HEK293T (cell line): Measurements from ENCODE around the gene STK38L.

Experiments
- CTCF ChIA-PET: fragments of 350-600 bp; formaldehyde crosslinking; extraction: SDS; loops from one replicate; lab custom pipeline; 2021; ENCODE audit warnings: antibody characterized with exemption, inconsistent platforms; lab: Yijun Ruan, JAX
- POLR2A ChIA-PET: fragments of 350-600 bp; formaldehyde crosslinking; extraction: SDS; loops from one replicate; lab custom pipeline; 2020; ENCODE audit warnings: antibody characterized with exemption, inconsistent platforms; lab: Yijun Ruan, JAX
- DNase-seq: peaks from one replicate; pipeline ENCODE4 v3.0.0; 2012; ENCODE audit warnings: mixed read lengths; ENCODE audit errors: extremely low spot score
- ARNT ChIP-seq: fragments of 450-650 bp; IDR thresholded peaks from 2 replicates; pipeline ENCODE4 v1.6.1; 2017; ENCODE audit warnings: mild to moderate bottlenecking
- BHLHE40 ChIP-seq: fragments of 450-650 bp; IDR thresholded peaks from 2 replicates; pipeline ENCODE4 v1.6.1; 2016; ENCODE audit warnings: mild to moderate bottlenecking, moderate library complexity, borderline replicate concordance
- CTBP1 ChIP-seq: fragments of 450-650 bp; IDR thresholded peaks from 2 replicates; pipeline ENCODE4 v1.6.1; 2016; ENCODE audit warnings: borderline replicate concordance
- ELF4 ChIP-seq: fragments of 450-650 bp; IDR thresholded peaks from 2 replicates; pipeline ENCODE4 v1.6.1; 2017; ENCODE audit warnings: antibody characterized with exemption
- FOXA1 ChIP-seq: fragments of 450-650 bp; IDR thresholded peaks from 2 replicates; pipeline ENCODE4 v1.6.1; 2016; ENCODE audit warnings: mild to moderate bottlenecking
- FOXK2 ChIP-seq: fragments of 450-650 bp; IDR thresholded peaks from 2 replicates; pipeline ENCODE4 v1.6.1; 2016; ENCODE audit warnings: mild to moderate bottlenecking
- FOXM1 ChIP-seq: fragments of 450-650 bp; IDR thresholded peaks from 2 replicates; pipeline ENCODE4 v1.6.1; 2017; ENCODE audit warnings: mild to moderate bottlenecking, borderline replicate concordance
- HDGF ChIP-seq: fragments of 450-650 bp; IDR thresholded peaks from 2 replicates; pipeline ENCODE4 v1.6.1; 2017; ENCODE audit warnings: antibody characterized with exemption, borderline replicate concordance
- L3MBTL2 ChIP-seq: fragments of 450-650 bp; conservative IDR thresholded peaks from 2 replicates; pipeline ENCODE4 v1.6.1; 2016; ENCODE audit warnings: mild to moderate bottlenecking
- LEF1 ChIP-seq: fragments of 450-650 bp; IDR thresholded peaks from 2 replicates; pipeline ENCODE4 v1.6.1; 2017; ENCODE audit warnings: mild to moderate bottlenecking, borderline replicate concordance
- NFRKB ChIP-seq: fragments of 450-650 bp; IDR thresholded peaks from 2 replicates; pipeline ENCODE4 v1.6.1; 2016; ENCODE audit warnings: mild to moderate bottlenecking, moderate library complexity
- PKNOX1 ChIP-seq: fragments of 450-650 bp; IDR thresholded peaks from 2 replicates; pipeline ENCODE4 v1.6.1; 2016
- SP1 ChIP-seq: fragments of 450-650 bp; IDR thresholded peaks from 2 replicates; pipeline ENCODE4 v1.6.1; 2017
- SUZ12 ChIP-seq: fragments of 450-650 bp; IDR thresholded peaks from 2 replicates; pipeline ENCODE4 v1.6.1; 2016; ENCODE audit warnings: mild to moderate bottlenecking
- TARDBP ChIP-seq: fragments of 450-650 bp; IDR thresholded peaks from 2 replicates; pipeline ENCODE4 v1.6.1; 2016
- ZNF384 ChIP-seq: fragments of 450-650 bp; IDR thresholded peaks from 2 replicates; pipeline ENCODE4 v1.6.1; 2016

Gene STK38L

GRCh38 chr12:27207615-27208413, 36.3 kb upstream of the STK38L start:
- TF ChIP-seq CTBP1 (no peak), SP1 (no peak)
- ChIA-PET CTCF (no interaction called here), POLR2A (no interaction called here)
- DNase-seq: no peak

- POLR2A ChIA-PET: no interaction called here
- DNase-seq: no peak
- TF ChIP-seq ELF4: no peak
- no peak for TF ChIP-seq FOXA1
- CTCF ChIA-PET: no interaction called here
These were observed 35.7 kb upstream of the STK38L start for GRCh38 chr12:27208414-27208750.

- ChIA-PET CTCF (no interaction called here), POLR2A (no interaction called here)
- TF ChIP-seq CTBP1: no peak
- TF ChIP-seq FOXM1: no peak
- DNase-seq: no peak
These were observed 34.7 kb upstream of the STK38L start for GRCh38 chr12:27209257-27209910.

GRCh38 chr12:27210187-27210586, 33.9 kb upstream of the STK38L start:
- ChIA-PET CTCF (no interaction called here), POLR2A (no interaction called here)
- TF ChIP-seq ELF4: no peak
- TF ChIP-seq SP1: no peak
- no peak for TF ChIP-seq BHLHE40
- TF ChIP-seq FOXK2: no peak
- TF ChIP-seq FOXA1: no peak
- no peak for TF ChIP-seq TARDBP
- no peak for TF ChIP-seq HDGF
- TF ChIP-seq L3MBTL2: no peak
- no peak for TF ChIP-seq ZNF384
- DNase-seq: no peak

GRCh38 chr12:27212861-27213260, 31.2 kb upstream of the STK38L start:
- ChIA-PET POLR2A (no interaction called here), CTCF (no interaction called here)
- DNase-seq: no peak
- TF ChIP-seq PKNOX1 (no peak), ZNF384 (no peak), FOXM1 (no peak), CTBP1 (no peak), SP1 (no peak), LEF1 (no peak), BHLHE40 (no peak), HDGF (no peak), ARNT (no peak), FOXK2 (no peak), NFRKB (no peak), TARDBP (no peak), SUZ12 (no peak), ELF4 (no peak), L3MBTL2 (no peak)

GRCh38 chr12:27213304-27213703, 30.8 kb upstream of the STK38L start:
- no peak for DNase-seq
- POLR2A ChIA-PET: no interaction called here
- CTCF ChIA-PET: no interaction called here
- no peak for TF ChIP-seq HDGF
- TF ChIP-seq ZNF384: no peak
- TF ChIP-seq FOXA1: no peak
- TF ChIP-seq LEF1: no peak
- no peak for TF ChIP-seq NFRKB
- no peak for TF ChIP-seq SUZ12
- no peak for TF ChIP-seq CTBP1
- no peak for TF ChIP-seq FOXK2
- TF ChIP-seq FOXM1: no peak

GRCh38 chr12:27213830-27214787, 30.0 kb upstream of the STK38L start:
- CTCF ChIA-PET: no interaction called here
- no peak for DNase-seq
- POLR2A ChIA-PET: no interaction called here
- TF ChIP-seq FOXK2 (no peak), ELF4 (no peak), L3MBTL2 (no peak), PKNOX1 (no peak), HDGF (no peak), LEF1 (no peak), BHLHE40 (no peak), ARNT (no peak), ZNF384 (no peak), TARDBP (no peak), FOXM1 (no peak), CTBP1 (no peak), SP1 (no peak), NFRKB (no peak), SUZ12 (no peak), FOXA1 (no peak)
